ENCODE results near the gene CEP162.
"Not testable (repeated sequence)": the region's sequence is repeated elsewhere in the genome, so short reads cannot be mapped to it uniquely, and the experiment has no call there.

CEP162 gene

GRCh38 chr6:84227434-84228197 is at the start of gene CEP162:
TSS of gene CEP162 (minus strand) at chr6:84227643. CDS start at chr6:84226393, 1,250 bp downstream.
- peak; percentile 61 to 86 for DNase-seq (ENCODE audit: extremely low read depth in 1 of 2, low read depth in 1 of 2)

- no peak for DNase-seq (ENCODE audit: extremely low read depth in 1 of 2, low read depth in 1 of 2)
These were observed 47.4 kb upstream of the CEP162 start for GRCh38 chr6:84274856-84275255.

- no peak for DNase-seq (ENCODE audit: extremely low read depth in 1 of 2, low read depth in 1 of 2)
These were observed 45.8 kb upstream of the CEP162 start for GRCh38 chr6:84273048-84273809.

- no peak for DNase-seq (ENCODE audit: extremely low read depth in 1 of 2, low read depth in 1 of 2)
These were observed 44.9 kb upstream of the CEP162 start for GRCh38 chr6:84272298-84272697.

- no peak for DNase-seq (ENCODE audit: extremely low read depth in 1 of 2, low read depth in 1 of 2)
These were observed 43.7 kb upstream of the CEP162 start for GRCh38 chr6:84271061-84271716.

- no peak for DNase-seq (ENCODE audit: extremely low read depth in 1 of 2, low read depth in 1 of 2)
These were observed 42.7 kb upstream of the CEP162 start for GRCh38 chr6:84269947-84270733.

GRCh38 chr6:84268781-84269180 is 41.3 kb upstream of the CEP162 start:
- no peak for DNase-seq (ENCODE audit: extremely low read depth in 1 of 2, low read depth in 1 of 2)

- DNase-seq (ENCODE audit: extremely low read depth in 1 of 2, low read depth in 1 of 2), result no peak
These were observed 36.1 kb upstream of the CEP162 start for GRCh38 chr6:84263557-84263956.

- no peak for DNase-seq (ENCODE audit: extremely low read depth in 1 of 2, low read depth in 1 of 2)
These were observed 33.5 kb upstream of the CEP162 start for GRCh38 chr6:84260926-84261325.

GRCh38 chr6:84260196-84260595 is 32.8 kb upstream of the CEP162 start:
- no peak for DNase-seq (ENCODE audit: extremely low read depth in 1 of 2, low read depth in 1 of 2)

GRCh38 chr6:84258866-84259265 is 31.4 kb upstream of the CEP162 start:
- no peak for DNase-seq (ENCODE audit: extremely low read depth in 1 of 2, low read depth in 1 of 2)

GRCh38 chr6:84258268-84258667 is 30.8 kb upstream of the CEP162 start:
- no peak for DNase-seq (ENCODE audit: extremely low read depth in 1 of 2, low read depth in 1 of 2)

- no peak for DNase-seq (ENCODE audit: extremely low read depth in 1 of 2, low read depth in 1 of 2)
These were observed 28.2 kb upstream of the CEP162 start for GRCh38 chr6:84255641-84256040.

GRCh38 chr6:84253380-84253779 is 25.9 kb upstream of the CEP162 start:
- DNase-seq (ENCODE audit: extremely low read depth in 1 of 2, low read depth in 1 of 2), result no peak

GRCh38 chr6:84251891-84252539 is 24.6 kb upstream of the CEP162 start:
- DNase-seq (ENCODE audit: extremely low read depth in 1 of 2, low read depth in 1 of 2), result no peak

- DNase-seq (ENCODE audit: extremely low read depth in 1 of 2, low read depth in 1 of 2), result no peak
These were observed 22.3 kb upstream of the CEP162 start for GRCh38 chr6:84249724-84250123.

- not testable (repeated sequence) for DNase-seq (ENCODE audit: extremely low read depth in 1 of 2, low read depth in 1 of 2)
These were observed 17.1 kb upstream of the CEP162 start for GRCh38 chr6:84244416-84245081.

GRCh38 chr6:84243240-84243639 is 15.8 kb upstream of the CEP162 start:
- no peak for DNase-seq (ENCODE audit: extremely low read depth in 1 of 2, low read depth in 1 of 2)

- no peak for DNase-seq (ENCODE audit: extremely low read depth in 1 of 2, low read depth in 1 of 2)
These were observed 14.8 kb upstream of the CEP162 start for GRCh38 chr6:84242265-84242664.

GRCh38 chr6:84228198-84228543 is 728 bp upstream of the CEP162 start:
- no peak for DNase-seq (ENCODE audit: extremely low read depth in 1 of 2, low read depth in 1 of 2)

Measured in stimulated activated CD8-positive, alpha-beta memory T cell treated with anti-CD3 and anti-CD28 coated beads, Interleukin-7, amount 100 ng/mL, for 48 hours (primary cell).